HG03066 (cell line): ENCODE measurements around the gene WAC.

ENCODE experiments used
- ATAC-seq: cut with Tn5 transposase; IDR thresholded peaks from one replicate; pipeline ENCODE4 v1.9.1; 2021; ENCODE audit warnings: low read depth; ENCODE audit not compliant: unreplicated experiment

Gene WAC

GRCh38 chr10:28523725-28524252 lies 9.1 kb upstream of the WAC start:
- ATAC-seq: no peak

GRCh38 chr10:28530751-28531150 lies 2.2 kb upstream of the WAC start:
- ATAC-seq: no peak

- ATAC-seq: peak; percentile 1
Observed at GRCh38 chr10:28533186-28533564, 257 bp downstream of the WAC start.

GRCh38 chr10:28533571-28534304 lies 820 bp downstream of the WAC start:
- peak; percentile 13 for ATAC-seq

GRCh38 chr10:28535846-28536245 lies 2.9 kb downstream of the WAC start:
- ATAC-seq: no peak

GRCh38 chr10:28538595-28538994 lies 5.7 kb downstream of the WAC start:
- no peak for ATAC-seq

GRCh38 chr10:28540145-28540544 lies 7.2 kb downstream of the WAC start:
- ATAC-seq: no peak

GRCh38 chr10:28541717-28542365 lies 8.9 kb downstream of the WAC start:
- ATAC-seq: no peak

GRCh38 chr10:28542728-28543127 lies 9.8 kb downstream of the WAC start:
- ATAC-seq: no peak

GRCh38 chr10:28544058-28544457 lies 11.1 kb downstream of the WAC start:
- ATAC-seq: no peak

GRCh38 chr10:28545967-28546644 lies 13.2 kb downstream of the WAC start:
- ATAC-seq: no peak

- ATAC-seq: no peak
Observed at GRCh38 chr10:28548781-28549498, 16.0 kb downstream of the WAC start.

- ATAC-seq: no peak
Observed at GRCh38 chr10:28551086-28551485, 18.2 kb downstream of the WAC start.

- ATAC-seq: no peak
Observed at GRCh38 chr10:28552775-28553174, 19.9 kb downstream of the WAC start.

GRCh38 chr10:28554009-28554408 lies 21.1 kb downstream of the WAC start:
- ATAC-seq: no peak

- no peak for ATAC-seq
Observed at GRCh38 chr10:28554952-28555351, 22.0 kb downstream of the WAC start.

- no peak for ATAC-seq
Observed at GRCh38 chr10:28555358-28555757, 22.4 kb downstream of the WAC start.

- ATAC-seq: no peak
Observed at GRCh38 chr10:28556142-28556541, 23.2 kb downstream of the WAC start.

GRCh38 chr10:28558186-28558585 lies 25.3 kb downstream of the WAC start:
- no peak for ATAC-seq

GRCh38 chr10:28558923-28559508 lies 26.1 kb downstream of the WAC start:
- no peak for ATAC-seq

GRCh38 chr10:28559618-28560017 lies 26.7 kb downstream of the WAC start:
- ATAC-seq: no peak
